ENCODE results near the gene HINT2. TPM values are rescaled to one million over a fixed set of nuclear protein-coding genes. Genes with fewer than 3 reads are reported as not detected.

The HINT2 gene
- total RNA-seq, 1 experiment from 2014 or later: 45.4 TPM

DNA sequence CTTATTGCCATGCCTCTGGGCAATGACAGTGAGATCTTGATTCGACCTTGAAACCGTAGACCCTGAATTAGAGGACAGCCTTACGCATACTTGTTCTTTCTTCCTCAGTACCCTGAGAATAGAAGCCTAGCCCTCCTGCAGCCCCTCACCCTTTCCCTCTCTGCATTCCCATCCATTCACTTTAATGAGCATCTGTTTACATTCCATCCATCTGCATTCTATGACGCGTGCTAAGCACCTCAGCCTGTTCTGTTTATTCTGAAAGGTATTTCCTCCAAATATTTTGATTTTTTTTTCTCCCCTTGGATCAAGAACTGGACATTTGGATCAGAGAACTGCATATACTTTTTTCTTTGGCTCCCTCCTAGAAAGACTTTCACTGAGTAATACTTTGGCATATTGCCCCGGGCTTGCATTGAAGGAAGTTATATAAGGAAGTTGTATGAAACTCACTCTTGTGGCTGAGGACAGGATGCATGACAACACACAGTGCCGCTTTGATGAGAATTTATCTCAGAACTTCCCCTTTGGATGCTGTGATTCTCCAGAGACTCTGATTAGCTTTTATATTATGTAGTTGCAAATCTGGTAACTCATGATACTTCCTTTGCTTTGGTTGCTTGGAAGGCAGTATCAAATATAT, 29.9 kb upstream of the HINT2 start:
- Mint-ChIP-seq H3K4me3 (ENCODE audit: unreplicated experiment) (no peak overlapping the region), H3K36me3 (ENCODE audit: insufficient read depth, unreplicated experiment) (no peaks in the 10 kb centered on the region), H3K9me3 (ENCODE audit: unreplicated experiment) (no peaks in the 10 kb centered on the region), H3K27me3 (ENCODE audit: insufficient read depth, unreplicated experiment) (peaks cover under 1% of the 10 kb centered on the region), H3K4me1 (ENCODE audit: insufficient read depth, unreplicated experiment) (peaks cover 28% of the 10 kb centered on the region), H3K27ac (ENCODE audit: low read depth, unreplicated experiment) (peak overlapping the region; percentile 14)
- no TSS peak for BruUV-seq (replicated peaks)
- CTCF ChIA-PET: interaction anchor here (0.6 to 1.4 kb wide), 7 partner anchors 9 to 371 kb away, joined by 3 to 5 read pairs (median 4); no protein-coding TSS in a partner anchor
- intact Hi-C loops (cut with micrococcal nuclease): no loop called here
- TF ChIP-seq, protein P1, sequence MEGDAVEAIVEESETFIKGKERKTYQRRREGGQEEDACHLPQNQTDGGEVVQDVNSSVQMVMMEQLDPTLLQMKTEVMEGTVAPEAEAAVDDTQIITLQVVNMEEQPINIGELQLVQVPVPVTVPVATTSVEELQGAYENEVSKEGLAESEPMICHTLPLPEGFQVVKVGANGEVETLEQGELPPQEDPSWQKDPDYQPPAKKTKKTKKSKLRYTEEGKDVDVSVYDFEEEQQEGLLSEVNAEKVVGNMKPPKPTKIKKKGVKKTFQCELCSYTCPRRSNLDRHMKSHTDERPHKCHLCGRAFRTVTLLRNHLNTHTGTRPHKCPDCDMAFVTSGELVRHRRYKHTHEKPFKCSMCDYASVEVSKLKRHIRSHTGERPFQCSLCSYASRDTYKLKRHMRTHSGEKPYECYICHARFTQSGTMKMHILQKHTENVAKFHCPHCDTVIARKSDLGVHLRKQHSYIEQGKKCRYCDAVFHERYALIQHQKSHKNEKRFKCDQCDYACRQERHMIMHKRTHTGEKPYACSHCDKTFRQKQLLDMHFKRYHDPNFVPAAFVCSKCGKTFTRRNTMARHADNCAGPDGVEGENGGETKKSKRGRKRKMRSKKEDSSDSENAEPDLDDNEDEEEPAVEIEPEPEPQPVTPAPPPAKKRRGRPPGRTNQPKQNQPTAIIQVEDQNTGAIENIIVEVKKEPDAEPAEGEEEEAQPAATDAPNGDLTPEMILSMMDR (IDR thresholded peaks at IDR 0.05; ENCODE audit: unreplicated experiment): no peak
- POLR2A ChIA-PET: interaction anchor here (1.1 to 1.8 kb wide), 4 partner anchors 16 to 55 kb away, joined by 3 to 5 read pairs (median 4); partner anchors contain the start of genes FAM221B, HINT2 and TMEM8B
- peak; percentile 87 for DNase-seq (ENCODE audit: unreplicated experiment)

DNA sequence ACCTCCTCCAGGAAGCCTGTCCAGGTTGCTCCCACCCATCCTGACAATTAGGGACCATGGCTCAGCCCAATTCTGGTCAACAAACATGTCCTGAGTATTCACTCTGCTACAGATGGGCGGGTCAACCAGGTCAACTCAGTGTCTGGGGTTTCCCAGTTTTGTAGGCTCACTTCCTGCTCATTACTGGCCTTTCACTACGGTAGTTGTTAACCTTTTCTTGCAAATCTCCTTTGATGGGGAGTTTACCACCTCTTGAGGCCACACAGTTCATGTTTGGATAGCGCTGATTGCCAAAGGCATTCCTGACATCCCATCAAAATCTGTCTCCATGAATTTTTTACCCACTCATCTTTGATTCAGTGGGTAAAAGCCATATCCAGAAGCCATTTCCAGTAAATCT, 28.0 kb upstream of the HINT2 start:
- H3K27me3 Mint-ChIP-seq (ENCODE audit: insufficient read depth, unreplicated experiment): peaks cover 10% of the 10 kb centered on the region
- BruUV-seq (replicated peaks): no TSS peak

DNA sequence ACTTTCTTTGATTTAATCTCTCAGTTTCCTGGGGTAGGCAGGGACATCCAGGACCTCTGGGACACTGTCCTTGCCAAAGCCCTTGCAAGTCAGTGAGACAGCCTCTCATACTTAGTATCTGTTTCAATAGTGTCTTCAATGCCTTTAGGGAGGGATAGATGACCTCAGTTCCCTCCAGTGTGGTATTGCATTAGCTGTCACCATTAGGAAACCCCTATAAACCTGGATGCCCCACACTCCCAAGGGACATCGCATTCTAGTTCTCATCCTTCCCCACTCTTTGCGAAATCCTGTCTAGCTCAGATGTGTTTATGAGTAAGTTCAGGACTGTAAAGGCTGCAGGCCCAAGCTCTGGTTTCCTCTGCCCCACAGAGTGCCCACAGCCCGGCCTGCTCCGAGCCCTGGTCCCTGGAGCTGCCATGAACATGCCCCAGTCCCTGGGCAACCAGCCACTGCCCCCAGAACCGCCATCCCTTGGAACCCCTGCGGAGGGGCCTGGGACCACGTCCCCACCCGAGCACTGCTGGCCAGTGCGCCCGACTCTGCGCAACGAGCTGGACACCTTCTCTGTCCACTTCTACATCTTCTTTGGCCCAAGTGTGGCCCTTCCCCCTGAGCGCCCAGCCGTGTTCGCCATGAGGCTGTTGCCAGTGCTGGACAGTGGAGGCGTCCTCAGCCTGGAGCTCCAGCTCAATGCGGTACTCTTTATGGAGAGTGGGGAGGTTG, 27.3 kb upstream of the HINT2 start:
- H3K27ac Mint-ChIP-seq (ENCODE audit: low read depth, unreplicated experiment): no peak overlapping the region
- ChIA-PET CTCF (interaction anchor here (0.7 to 1.4 kb wide), 5 partner anchors 10 to 60 kb away, joined by 3 to 6 read pairs (median 4); no protein-coding TSS in a partner anchor), POLR2A (interaction anchor here (1.2 kb wide), 1 partner anchor 9 kb away, joined by 3 read pairs; no protein-coding TSS in a partner anchor)
- no peak overlapping the region for H3K4me3 Mint-ChIP-seq (ENCODE audit: unreplicated experiment)
- TF ChIP-seq, protein P1 (IDR thresholded peaks at IDR 0.05; ENCODE audit: unreplicated experiment): no peak
- intact Hi-C loops (cut with micrococcal nuclease): no loop called here
- H3K4me1 Mint-ChIP-seq (ENCODE audit: insufficient read depth, unreplicated experiment): peaks cover 11% of the 10 kb centered on the region
- H3K9me3 Mint-ChIP-seq (ENCODE audit: unreplicated experiment): no peaks in the 10 kb centered on the region
- peaks cover 10% of the 10 kb centered on the region for H3K27me3 Mint-ChIP-seq (ENCODE audit: insufficient read depth, unreplicated experiment)
- peak; percentile 41 for DNase-seq (ENCODE audit: unreplicated experiment)
- no peaks in the 10 kb centered on the region for H3K36me3 Mint-ChIP-seq (ENCODE audit: insufficient read depth, unreplicated experiment)
- no TSS peak for BruUV-seq (replicated peaks)

More for the DNA sequence above, 28.0 kb upstream of the HINT2 start:
- no peak overlapping the region for H3K27ac Mint-ChIP-seq (ENCODE audit: low read depth, unreplicated experiment)
- ChIA-PET CTCF (interaction anchor here (0.8 to 1.5 kb wide), 4 partner anchors 9 to 53 kb away, joined by 3 to 6 read pairs (median 4); no protein-coding TSS in a partner anchor), POLR2A (no interaction called here)
- peaks cover 17% of the 10 kb centered on the region for H3K4me1 Mint-ChIP-seq (ENCODE audit: insufficient read depth, unreplicated experiment)
- no peak for DNase-seq (ENCODE audit: unreplicated experiment)
- H3K36me3 Mint-ChIP-seq (ENCODE audit: insufficient read depth, unreplicated experiment): no peaks in the 10 kb centered on the region
- H3K4me3 Mint-ChIP-seq (ENCODE audit: unreplicated experiment): no peak overlapping the region
- no peaks in the 10 kb centered on the region for H3K9me3 Mint-ChIP-seq (ENCODE audit: unreplicated experiment)
- intact Hi-C loops (cut with micrococcal nuclease): no loop called here
- TF ChIP-seq, protein P1 (IDR thresholded peaks at IDR 0.05; ENCODE audit: unreplicated experiment): no peak

DNA sequence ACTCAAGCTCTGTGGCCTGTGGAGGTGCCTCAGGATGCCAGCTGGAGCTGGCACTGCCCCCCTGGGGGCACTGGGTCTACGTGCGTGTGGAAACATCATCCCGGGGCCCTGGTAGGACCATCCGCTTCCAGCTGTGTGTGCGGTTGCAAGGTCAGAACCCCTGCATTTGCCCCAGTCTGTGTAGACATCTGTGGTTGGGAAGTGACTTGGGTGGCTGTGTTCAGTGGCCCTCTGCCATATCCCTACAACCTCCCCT, 26.7 kb upstream of the HINT2 start:
- intact Hi-C loops (cut with micrococcal nuclease): no loop called here
- no TSS peak for BruUV-seq (replicated peaks)
- H3K36me3 Mint-ChIP-seq (ENCODE audit: insufficient read depth, unreplicated experiment): no peaks in the 10 kb centered on the region
- TF ChIP-seq, protein P1 (IDR thresholded peaks at IDR 0.05; ENCODE audit: unreplicated experiment): no peak
- DNase-seq (ENCODE audit: unreplicated experiment): no peak
- CTCF ChIA-PET: interaction anchor here (0.7 to 1.4 kb wide), 4 partner anchors 15 to 118 kb away, joined by 3 to 6 read pairs (median 4); no protein-coding TSS in a partner anchor
- POLR2A ChIA-PET: interaction anchor here (1.2 kb wide), 1 partner anchor 9 kb away, joined by 3 read pairs; no protein-coding TSS in a partner anchor
- H3K4me3 Mint-ChIP-seq (ENCODE audit: unreplicated experiment): no peak overlapping the region
- H3K27me3 Mint-ChIP-seq (ENCODE audit: insufficient read depth, unreplicated experiment): peaks cover 10% of the 10 kb centered on the region
- H3K27ac Mint-ChIP-seq (ENCODE audit: low read depth, unreplicated experiment): no peak overlapping the region
- H3K9me3 Mint-ChIP-seq (ENCODE audit: unreplicated experiment): no peaks in the 10 kb centered on the region
- H3K4me1 Mint-ChIP-seq (ENCODE audit: insufficient read depth, unreplicated experiment): peaks cover 11% of the 10 kb centered on the region
